Measurements from ENCODE around the gene BCORL1.

DNA sequence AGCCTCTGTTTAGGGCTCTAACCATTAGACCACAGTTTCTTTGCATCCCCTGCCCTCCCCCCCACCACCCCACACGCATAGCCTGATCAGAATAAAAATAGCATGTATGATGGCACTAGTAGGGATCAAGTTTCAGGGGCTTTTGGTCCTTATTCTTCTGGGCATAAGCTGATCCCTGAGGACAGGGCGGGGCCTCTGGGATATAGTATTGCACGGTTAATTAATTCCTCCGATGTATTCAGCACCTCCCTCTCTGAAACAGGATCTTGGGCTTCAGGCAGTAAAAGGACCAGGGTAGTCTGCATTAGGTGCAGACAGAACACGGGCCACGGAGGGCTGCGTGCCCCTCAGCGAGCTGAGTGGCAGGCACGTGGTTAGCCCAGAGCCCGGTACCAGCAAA lies 70.8 kb downstream of the BCORL1 start:
- TF ChIP-seq POLR2A (IDR thresholded peaks at IDR 0.05; ENCODE audit: control extremely low read depth in 1 of 2, low read depth in 2 of 2, low read length in 2 of 2) (no peak), FOSL1 (IDR thresholded peaks at IDR 0.05; ENCODE audit: insufficient read depth, low read depth, low read length) (no peak), GABPA (IDR thresholded peaks at IDR 0.05; ENCODE audit: borderline replicate concordance, insufficient read depth, low read length) (no peak), POLR2AphosphoS5 (IDR thresholded peaks at IDR 0.05; ENCODE audit: low read depth, low read length) (no peak), HDAC2 (IDR thresholded peaks at IDR 0.05; ENCODE audit: borderline replicate concordance in 1 of 2, low read depth in 2 of 2, low read length in 2 of 2) (no peak), EP300 (IDR thresholded peaks at IDR 0.05; ENCODE audit: borderline replicate concordance in 1 of 2, low read depth in 2 of 2, low read length in 2 of 2) (no peak), YY1 (IDR thresholded peaks at IDR 0.05; ENCODE audit: low read depth, low read length) (no peak)
- TF ChIP-seq, protein P1, sequence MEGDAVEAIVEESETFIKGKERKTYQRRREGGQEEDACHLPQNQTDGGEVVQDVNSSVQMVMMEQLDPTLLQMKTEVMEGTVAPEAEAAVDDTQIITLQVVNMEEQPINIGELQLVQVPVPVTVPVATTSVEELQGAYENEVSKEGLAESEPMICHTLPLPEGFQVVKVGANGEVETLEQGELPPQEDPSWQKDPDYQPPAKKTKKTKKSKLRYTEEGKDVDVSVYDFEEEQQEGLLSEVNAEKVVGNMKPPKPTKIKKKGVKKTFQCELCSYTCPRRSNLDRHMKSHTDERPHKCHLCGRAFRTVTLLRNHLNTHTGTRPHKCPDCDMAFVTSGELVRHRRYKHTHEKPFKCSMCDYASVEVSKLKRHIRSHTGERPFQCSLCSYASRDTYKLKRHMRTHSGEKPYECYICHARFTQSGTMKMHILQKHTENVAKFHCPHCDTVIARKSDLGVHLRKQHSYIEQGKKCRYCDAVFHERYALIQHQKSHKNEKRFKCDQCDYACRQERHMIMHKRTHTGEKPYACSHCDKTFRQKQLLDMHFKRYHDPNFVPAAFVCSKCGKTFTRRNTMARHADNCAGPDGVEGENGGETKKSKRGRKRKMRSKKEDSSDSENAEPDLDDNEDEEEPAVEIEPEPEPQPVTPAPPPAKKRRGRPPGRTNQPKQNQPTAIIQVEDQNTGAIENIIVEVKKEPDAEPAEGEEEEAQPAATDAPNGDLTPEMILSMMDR (IDR thresholded peaks at IDR 0.05; ENCODE audit: control extremely low read depth in 1 of 3, insufficient read depth in 1 of 3, low read depth in 1 of 3, low read length in 3 of 3): no peak
